ENCODE results near the gene ELMO1. TPM values are rescaled to one million over a fixed set of nuclear protein-coding genes. Genes with fewer than 3 reads are reported as not detected.

Gene ELMO1
- total RNA-seq, 1 donor from 2014 or later: 0.69 TPM

GRCh38 chr7:37208528-37208927, 240.1 kb downstream of the ELMO1 start:
- TF ChIP-seq CTCF (conservative IDR thresholded peaks at IDR 0.05; ENCODE audit: low read depth, low read length): peak; percentile 74
- DNase-seq (ENCODE audit: low read depth): no peak

GRCh38 chr7:37206192-37206591, 242.5 kb downstream of the ELMO1 start:
- TF ChIP-seq CTCF (conservative IDR thresholded peaks at IDR 0.05; ENCODE audit: low read depth, low read length): no peak
- no peak for DNase-seq (ENCODE audit: low read depth)
- no peak overlapping the region for H3K4me3 ChIP-seq (ENCODE audit: low read depth, low read length)

More at GRCh38 chr7:37208528-37208927, 240.1 kb downstream of the ELMO1 start:
- H3K4me3 ChIP-seq (ENCODE audit: low read depth, low read length): no peak overlapping the region

GRCh38 chr7:37205451-37205850, 243.2 kb downstream of the ELMO1 start:
- H3K4me3 ChIP-seq (ENCODE audit: low read depth, low read length): no peak overlapping the region
- no peak for TF ChIP-seq CTCF (conservative IDR thresholded peaks at IDR 0.05; ENCODE audit: low read depth, low read length)

GRCh38 chr7:37201876-37202198, 246.8 kb downstream of the ELMO1 start:
- DNase-seq (ENCODE audit: low read depth): no peak
- TF ChIP-seq CTCF (conservative IDR thresholded peaks at IDR 0.05; ENCODE audit: low read depth, low read length): no peak
- H3K4me3 ChIP-seq (ENCODE audit: low read depth, low read length): no peak overlapping the region

More at GRCh38 chr7:37205451-37205850, 243.2 kb downstream of the ELMO1 start:
- no peak for DNase-seq (ENCODE audit: low read depth)

- H3K4me3 ChIP-seq (ENCODE audit: low read depth, low read length): no peak overlapping the region
- DNase-seq (ENCODE audit: low read depth): peak; percentile 29
- peak; percentile 96 for TF ChIP-seq CTCF (conservative IDR thresholded peaks at IDR 0.05; ENCODE audit: low read depth, low read length)
These were observed 247.4 kb downstream of the ELMO1 start for GRCh38 chr7:37201003-37201875.

- TF ChIP-seq CTCF (conservative IDR thresholded peaks at IDR 0.05; ENCODE audit: low read depth, low read length): peak; percentile 98
- DNase-seq (ENCODE audit: low read depth): peak; percentile 20
- no peak overlapping the region for H3K4me3 ChIP-seq (ENCODE audit: low read depth, low read length)
These were observed 249.7 kb downstream of the ELMO1 start for GRCh38 chr7:37198906-37199485.

Data from epithelial cell of proximal tubule (primary cell).